Measurements from ENCODE around the gene CCNL2.

Gene CCNL2

DNA sequence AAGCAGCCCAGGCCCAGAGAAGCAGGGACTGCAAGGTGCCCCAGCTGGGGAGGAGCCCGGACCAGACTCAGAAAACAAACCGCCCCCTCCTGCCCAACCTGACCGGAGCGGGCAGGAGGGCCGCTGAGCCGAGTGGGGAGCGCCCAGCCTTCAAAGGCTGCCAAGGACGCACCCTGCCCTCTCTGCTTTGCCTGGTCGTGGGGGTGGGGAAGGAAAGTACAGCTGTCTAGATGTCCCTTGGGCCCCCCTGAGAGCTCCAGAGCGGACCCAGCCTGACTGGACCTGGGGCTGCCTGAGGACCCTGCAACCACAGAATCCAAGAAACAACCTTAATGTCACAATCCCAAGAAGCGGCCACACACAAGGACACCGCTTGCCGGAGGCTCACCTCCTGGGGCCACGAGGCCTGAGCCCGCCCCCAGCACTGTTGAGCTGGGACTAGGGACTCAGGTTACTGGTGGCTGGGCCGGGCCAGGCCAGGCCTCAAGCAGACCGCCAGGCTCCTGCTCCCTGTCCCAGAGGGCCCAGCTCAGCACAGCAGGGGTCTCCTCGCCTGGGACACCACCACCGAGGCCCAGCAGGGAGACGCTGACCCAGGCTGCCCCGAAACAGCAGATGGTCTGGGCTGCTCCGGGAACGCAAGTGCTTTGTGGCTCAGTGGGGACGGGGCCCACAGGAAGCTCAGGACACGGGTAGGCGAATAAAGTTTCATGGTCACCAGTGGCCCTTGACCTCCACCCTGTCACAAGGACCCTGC, 51.3 kb downstream of the CCNL2 start:
- H3K4me3 ChIP-seq (ENCODE audit: low read depth, low read length): peak overlapping the region; percentile 80

GRCh38 chr1:1347026-1347595, 52.0 kb downstream of the CCNL2 start:
- H3K4me3 ChIP-seq (ENCODE audit: low read depth, low read length): no peak overlapping the region
- no peak for TF ChIP-seq CTCF (IDR thresholded peaks at IDR 0.05; ENCODE audit: borderline replicate concordance, insufficient read depth, low read depth, low read length)

More for the DNA sequence above, 51.3 kb downstream of the CCNL2 start:
- no peak for TF ChIP-seq CTCF (IDR thresholded peaks at IDR 0.05; ENCODE audit: borderline replicate concordance, insufficient read depth, low read depth, low read length)

- TF ChIP-seq CTCF (IDR thresholded peaks at IDR 0.05; ENCODE audit: borderline replicate concordance, insufficient read depth, low read depth, low read length): no peak
- no peak overlapping the region for H3K4me3 ChIP-seq (ENCODE audit: low read depth, low read length)
Measured at GRCh38 chr1:1346501-1346890, 52.6 kb downstream of the CCNL2 start.

DNA sequence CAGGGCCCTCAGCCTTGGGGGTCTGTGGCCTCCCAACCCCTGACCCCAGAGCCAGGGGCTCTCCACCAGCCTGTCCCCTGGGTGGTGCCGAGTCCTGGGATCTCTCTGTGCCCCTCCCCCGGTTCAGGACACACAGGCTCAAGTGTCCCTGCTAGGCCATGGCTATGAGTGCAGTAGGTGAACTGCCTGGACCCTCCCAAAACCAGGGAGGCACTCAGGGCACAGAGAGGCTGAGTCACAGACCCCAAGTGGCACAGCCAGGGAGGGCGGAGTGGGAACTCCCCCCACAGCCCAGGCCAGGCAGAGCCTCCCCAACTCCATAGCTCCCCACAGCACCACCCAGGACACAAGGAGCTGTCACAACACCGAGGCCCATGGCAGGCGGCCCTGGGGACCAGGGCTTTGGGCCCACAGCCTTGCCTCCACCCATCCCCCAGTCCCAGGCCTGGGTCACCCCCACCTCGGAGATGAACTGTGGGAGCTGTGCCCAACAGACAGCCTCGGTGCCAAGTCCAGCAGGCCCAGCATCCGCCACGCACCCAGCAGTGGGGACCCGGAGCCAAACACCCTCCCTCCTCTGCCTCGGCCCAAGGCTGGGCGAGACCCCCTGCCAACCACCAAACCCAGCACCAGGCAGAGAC, 53.2 kb downstream of the CCNL2 start:
- no peak overlapping the region for H3K4me3 ChIP-seq (ENCODE audit: low read depth, low read length)
- TF ChIP-seq CTCF (IDR thresholded peaks at IDR 0.05; ENCODE audit: borderline replicate concordance, insufficient read depth, low read depth, low read length): no peak

DNA sequence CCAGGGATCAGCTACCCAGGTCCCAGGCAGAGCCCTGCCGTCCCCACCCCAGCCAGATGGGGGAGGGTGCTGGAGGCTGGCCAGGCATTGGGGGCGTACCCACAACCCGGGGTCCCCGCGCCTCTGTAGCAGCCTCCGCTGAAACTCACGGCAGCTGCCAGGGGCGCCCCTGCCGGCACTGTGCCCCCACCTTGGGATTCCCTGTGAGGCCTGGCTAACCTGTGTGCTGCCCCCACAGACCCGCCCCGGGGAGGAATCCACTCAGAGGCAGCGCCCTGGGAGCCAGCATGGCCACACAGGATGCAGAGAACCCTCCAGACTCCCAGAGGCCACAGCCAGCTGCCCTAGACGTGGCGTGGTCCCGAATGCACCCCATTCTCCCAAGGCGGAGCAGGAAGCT, 53.8 kb downstream of the CCNL2 start:
- TF ChIP-seq CTCF (IDR thresholded peaks at IDR 0.05; ENCODE audit: borderline replicate concordance, insufficient read depth, low read depth, low read length): no peak
- no peak overlapping the region for H3K4me3 ChIP-seq (ENCODE audit: low read depth, low read length)

- H3K4me3 ChIP-seq (ENCODE audit: low read depth, low read length): no peak overlapping the region
- peak; percentile 17; the same call in 1 of the 2 replicates for TF ChIP-seq CTCF (IDR thresholded peaks at IDR 0.05; ENCODE audit: borderline replicate concordance, insufficient read depth, low read depth, low read length)
Measured at GRCh38 chr1:1344655-1345361, 54.3 kb downstream of the CCNL2 start.
